ENCODE data around the gene ZBED1.

- TF ChIP-seq CTCF (IDR thresholded peaks at IDR 0.05; ENCODE audit: low read depth, low read length, missing input control) = no peak
- no peak for TF ChIP-seq RAD21 (IDR thresholded peaks at IDR 0.05)
- TF ChIP-seq HNF4G (IDR thresholded peaks at IDR 0.05) = no peak
- TF ChIP-seq TAF1 (conservative IDR thresholded peaks at IDR 0.05) = no peak
- TF ChIP-seq YY1 (IDR thresholded peaks at IDR 0.05) = no peak
- no peak for TF ChIP-seq JUND (IDR thresholded peaks at IDR 0.05)
- no peak for TF ChIP-seq EGR1 (IDR thresholded peaks at IDR 0.05; ENCODE audit: low read depth in 2 of 2)
- no peak for TF ChIP-seq MAX (IDR thresholded peaks at IDR 0.05)
- no peak for TF ChIP-seq SP1 (IDR thresholded peaks at IDR 0.05)
Measured at GRCh38 chrX:2540426-2540947, 39.7 kb upstream of the ZBED1 start.
